GM19452 (cell line): ENCODE data around the gene COPB2.
A peak's percentile ranks its signal among the peaks of the same experiment; 100 is the strongest.
"Not testable (repeated sequence)": the region's sequence is repeated elsewhere in the genome, so short reads cannot be mapped to it uniquely, and the experiment has no call there.

Experiments
- ATAC-seq: cut with Tn5 transposase; IDR thresholded peaks from one replicate; pipeline ENCODE4 v1.9.1; 2021; ENCODE audit not compliant: unreplicated experiment

The COPB2 gene

GRCh38 chr3:139389552-139390368, at the start of gene COPB2:
COPB2 (minus strand) TSS chr3:139389647; CDS start chr3:139389550, 97 bp downstream.
- ATAC-seq, result peak; percentile 98

- no peak for ATAC-seq
These were observed 45.4 kb upstream of the COPB2 start for GRCh38 chr3:139434764-139435307.

GRCh38 chr3:139434228-139434627, 44.8 kb upstream of the COPB2 start:
- no peak for ATAC-seq

GRCh38 chr3:139433089-139433488, 43.6 kb upstream of the COPB2 start:
- ATAC-seq, result no peak

- ATAC-seq, result no peak
These were observed 41.0 kb upstream of the COPB2 start for GRCh38 chr3:139430493-139430892.

GRCh38 chr3:139427283-139428060, 38.0 kb upstream of the COPB2 start:
- ATAC-seq, result peak; percentile 81

- no peak for ATAC-seq
These were observed 36.4 kb upstream of the COPB2 start for GRCh38 chr3:139425745-139426400.

- no peak for ATAC-seq
These were observed 33.8 kb upstream of the COPB2 start for GRCh38 chr3:139423232-139423631.

- no peak for ATAC-seq
These were observed 32.0 kb upstream of the COPB2 start for GRCh38 chr3:139421460-139421859.

- ATAC-seq, result no peak
These were observed 31.6 kb upstream of the COPB2 start for GRCh38 chr3:139421040-139421439.

- no peak for ATAC-seq
These were observed 28.7 kb upstream of the COPB2 start for GRCh38 chr3:139418144-139418543.

- no peak for ATAC-seq
These were observed 26.8 kb upstream of the COPB2 start for GRCh38 chr3:139416275-139416674.

- no peak for ATAC-seq
These were observed 25.3 kb upstream of the COPB2 start for GRCh38 chr3:139414608-139415224.

GRCh38 chr3:139412891-139413290, 23.4 kb upstream of the COPB2 start:
- ATAC-seq, result not testable (repeated sequence)

- ATAC-seq, result not testable (repeated sequence)
These were observed 11.7 kb upstream of the COPB2 start for GRCh38 chr3:139401155-139401554.

- no peak for ATAC-seq
These were observed 7.3 kb upstream of the COPB2 start for GRCh38 chr3:139396707-139397106.

GRCh38 chr3:139394116-139394515, 4.7 kb upstream of the COPB2 start:
- no peak for ATAC-seq

- ATAC-seq, result peak; percentile 45
These were observed 461 bp downstream of the COPB2 start for GRCh38 chr3:139388821-139389551.

GRCh38 chr3:139388077-139388476, 1.4 kb downstream of the COPB2 start:
- ATAC-seq, result no peak

- not testable (repeated sequence) for ATAC-seq
These were observed 7.2 kb downstream of the COPB2 start for GRCh38 chr3:139382291-139382690.
